HCT116 (cell line): ENCODE data around the gene TBC1D4. TPM values are rescaled to one million over a fixed set of nuclear protein-coding genes. Genes with fewer than 3 reads are reported as not detected.

Experiments used
- ATAC-seq: fragments of 200-7000 bp; cut with Tn5 transposase; 2 replicates; pipeline ENCODE4 v1.9.1; 2020; ENCODE audit warnings: mild to moderate bottlenecking, moderate library complexity
- BruUV-seq: library from RNA; stranded (reverse); fragments of 400-500 nt; replicated peaks from 2 replicates; lab custom pipeline; 2021; lab: Mats Ljungman, UMichigan
- CTCF ChIA-PET: fragments of 300-600 bp; sonication (Branson Sonifier 250); formaldehyde crosslinking; loops from one replicate; lab custom pipeline; 2021; ENCODE audit warnings: antibody characterized with exemption; lab: Charles Lee
- POLR2A ChIA-PET: fragments of 300-600, 350-600 bp; sonication (Branson Sonifier 250); formaldehyde crosslinking; loops from one replicate; lab custom pipeline; 2021; ENCODE audit warnings: antibody characterized with exemption; lab: Charles Lee
- RAD21 ChIA-PET, 2 experiments: fragments of 300-600 bp; sonication (Branson Sonifier 250); formaldehyde crosslinking; loops; one replicate each; lab custom pipeline; 2023; ENCODE audit warnings: low total read pairs in 2 of 2; ENCODE audit not compliant: uncharacterized antibody in 2 of 2, unreplicated experiment in 2 of 2, low non-redundant PET in 1 of 2; lab: Charles Lee
- DNase-seq: peaks from one replicate; pipeline ENCODE4 v3.0.0-alpha.2; 2010; ENCODE audit warnings: low read depth, low spot score
- H2AFZ ChIP-seq: fragments of 200-600 bp; shearing (Covaris generic), sonication (generic); 2 replicates; pipeline ENCODE4 v1.6.1; 2017; ENCODE audit warnings: low read depth, mixed run types, mixed read lengths, antibody characterized with exemption, low read length; ENCODE audit not compliant: poor library complexity, severe bottlenecking
- H3K27ac ChIP-seq: 2 replicates; pipeline ENCODE4 v1.5.1; 2012; ENCODE audit warnings: low read depth, low read length
- H3K27me3 ChIP-seq: fragments of 200-600 bp; sonication (generic); 2 replicates; pipeline ENCODE4 v1.6.1; 2016; ENCODE audit warnings: mixed run types, low read length, mixed read lengths; ENCODE audit not compliant: insufficient read depth
- H3K36me3 ChIP-seq, 2 experiments: fragments of 200-500 bp in 1 of 2; fragments of 200-600 bp in 1 of 2; sonication (Bioruptor generic) in 1 of 2; sonication (generic) in 1 of 2; 2 replicates each; pipeline versions ENCODE4 v1.5.1 to v1.6.1; 2014 to 2016; ENCODE audit warnings: low read length in 2 of 2, inconsistent platforms in 1 of 2, mixed read lengths in 1 of 2, mixed run types in 1 of 2; ENCODE audit not compliant: insufficient read depth in 2 of 2, control insufficient read depth in 1 of 2
- H3K4me1 ChIP-seq, 2 experiments: fragments of 200-600 bp in 1 of 2; sonication (generic) in 1 of 2; 2 replicates each; pipeline versions ENCODE4 v1.5.1 to v1.6.1; 2012 to 2017; ENCODE audit warnings: low read length in 2 of 2, inconsistent platforms in 1 of 2, mild to moderate bottlenecking in 1 of 2, mixed read lengths in 1 of 2, mixed run types in 1 of 2, moderate library complexity in 1 of 2; ENCODE audit not compliant: insufficient read depth in 2 of 2, control insufficient read depth in 1 of 2
- H3K4me2 ChIP-seq: fragments of 200-600 bp; sonication (generic); 2 replicates; pipeline ENCODE4 v1.6.1; 2017; ENCODE audit warnings: mixed run types, low read length, mixed read lengths
- H3K4me3 ChIP-seq, 2 experiments: fragments of 200-600 bp in 1 of 2; sonication (generic) in 1 of 2; replicated peaks in 1 of 2; 2 replicates each; pipeline ENCODE4 v1.5.1; 2011 to 2016; ENCODE audit warnings: low read length in 2 of 2, control low read depth in 1 of 2, low read depth in 1 of 2, mild to moderate bottlenecking in 1 of 2, mixed read lengths in 1 of 2, mixed run types in 1 of 2
- H3K79me2 ChIP-seq: fragments of 200-600 bp; sonication (generic); 2 replicates; pipeline ENCODE4 v1.6.1; 2017; ENCODE audit warnings: mild to moderate bottlenecking, mixed run types, low read length, moderate library complexity, mixed read lengths; ENCODE audit not compliant: insufficient read depth
- H3K9ac ChIP-seq: fragments of 200-600 bp; sonication (generic); 2 replicates; pipeline ENCODE4 v1.6.1; 2016; ENCODE audit warnings: low read length, mixed read lengths
- H3K9me2 ChIP-seq: fragments of 200-600 bp; sonication (generic), shearing (Covaris generic); 2 replicates; pipeline ENCODE4 v1.6.1; 2017; ENCODE audit warnings: mixed run types, mild to moderate bottlenecking, moderate library complexity; ENCODE audit not compliant: insufficient read depth
- H3K9me3 ChIP-seq, 2 experiments: fragments of 200-500 bp in 1 of 2; fragments of 200-600 bp in 1 of 2; sonication (Bioruptor generic) in 1 of 2; sonication (generic) in 1 of 2; 2 replicates each; pipeline ENCODE4 v1.6.1; 2014 to 2017; ENCODE audit warnings: low read length in 2 of 2, mixed read lengths in 2 of 2, inconsistent platforms in 1 of 2, low read depth in 1 of 2, mild to moderate bottlenecking in 1 of 2, mixed run types in 1 of 2, moderate library complexity in 1 of 2; ENCODE audit not compliant: control insufficient read depth in 1 of 2, insufficient read depth in 1 of 2
- H4K20me1 ChIP-seq: fragments of 200-600 bp; sonication (generic), shearing (Covaris generic); 2 replicates; pipeline ENCODE4 v1.6.1; 2017; ENCODE audit warnings: mixed run types, mild to moderate bottlenecking, moderate library complexity; ENCODE audit not compliant: insufficient read depth
- CBX3 ChIP-seq: IDR thresholded peaks from 2 replicates; pipeline ENCODE4 v1.6.1; 2012; ENCODE audit warnings: low read depth
- CEBPB ChIP-seq: IDR thresholded peaks from 2 replicates; pipeline ENCODE4 v1.6.1; 2012; ENCODE audit warnings: low read depth
- EGR1 ChIP-seq: IDR thresholded peaks from 2 replicates; pipeline ENCODE4 v1.6.1; 2012; ENCODE audit warnings: low read depth
- ELF1 ChIP-seq: IDR thresholded peaks from 2 replicates; pipeline ENCODE4 v1.6.1; 2012; ENCODE audit warnings: low read depth, borderline replicate concordance
- EZH2phosphoT487 ChIP-seq: fragments of 200-600 bp; IDR thresholded peaks from 2 replicates; pipeline ENCODE4 v1.6.1; 2018; ENCODE audit warnings: antibody characterized with exemption, borderline replicate concordance
- POLR2A ChIP-seq: IDR thresholded peaks from 2 replicates; pipeline ENCODE4 v1.7.0; 2011; ENCODE audit warnings: borderline replicate concordance; ENCODE audit not compliant: insufficient read depth, insufficient read length; ENCODE audit errors: extremely low read depth
- POLR2AphosphoS5 ChIP-seq: IDR thresholded peaks from 2 replicates; pipeline ENCODE4 v1.6.1; 2011; ENCODE audit warnings: mild to moderate bottlenecking, low read depth, low read length, moderate library complexity
- SIN3A ChIP-seq: IDR thresholded peaks from 2 replicates; pipeline ENCODE4 v1.6.1; 2012; ENCODE audit warnings: low read depth
- SP1 ChIP-seq: IDR thresholded peaks from 2 replicates; pipeline ENCODE4 v1.6.1; 2012; ENCODE audit warnings: low read depth
- SRF ChIP-seq: IDR thresholded peaks from 2 replicates; pipeline ENCODE4 v1.6.1; 2012; ENCODE audit warnings: low read depth
- TCF7L2 ChIP-seq: IDR thresholded peaks from 2 replicates; pipeline ENCODE4 v1.7.0; 2011; ENCODE audit warnings: borderline replicate concordance, inconsistent platforms; ENCODE audit not compliant: insufficient read depth, insufficient read length; ENCODE audit errors: extremely low read depth
- YY1 ChIP-seq: IDR thresholded peaks from 2 replicates; pipeline ENCODE4 v1.6.1; 2011; ENCODE audit warnings: low read length, low read depth, moderate library complexity, mild to moderate bottlenecking; ENCODE audit not compliant: insufficient replicate concordance; ENCODE audit errors: extremely low read depth
- ZNF274 ChIP-seq: fragments of 200-500 bp; sonication (Bioruptor generic); IDR thresholded peaks from 2 replicates; pipeline ENCODE4 v1.6.1; 2014; ENCODE audit warnings: mild to moderate bottlenecking, low read depth, low read length, inconsistent platforms
- intact Hi-C: fragments of 100-400 bp; cut with micrococcal nuclease; formaldehyde crosslinking; loops from 2 replicates; pipeline ENCODE4 v1.10.0; 2022
- total RNA-seq: library from RNA; stranded (reverse); gene quantifications from one replicate; pipeline ENCODE4 v1.2.1, GENCODE V29; 2021; ENCODE audit not compliant: unreplicated experiment
- TF ChIP-seq, protein P1 (sequence below): IDR thresholded peaks from 2 replicates; pipeline ENCODE4 v1.6.1; 2011; ENCODE audit warnings: mild to moderate bottlenecking, low read length, moderate library complexity; ENCODE audit not compliant: insufficient replicate concordance; ENCODE audit errors: extremely low read depth
- TF ChIP-seq, protein P2 (sequence below): IDR thresholded peaks from 2 replicates; pipeline ENCODE4 v1.6.1; 2012
- TF ChIP-seq, protein P3 (sequence below): IDR thresholded peaks from 2 replicates; pipeline ENCODE4 v1.6.1; 2012
- TF ChIP-seq, protein P4 (sequence below), 3 experiments: fragments of 200-600 bp in 1 of 3; sonication (generic) in 1 of 3; IDR thresholded peaks in 2 of 3; conservative IDR thresholded peaks in 1 of 3; 2 replicates each; pipeline ENCODE4 v1.5.1; 2012 to 2017; ENCODE audit warnings: low read depth in 2 of 3, low read length in 2 of 3, antibody characterized with exemption in 1 of 3, borderline replicate concordance in 1 of 3, control low read depth in 1 of 3, mild to moderate bottlenecking in 1 of 3, mixed read lengths in 1 of 3, mixed run types in 1 of 3, moderate library complexity in 1 of 3; ENCODE audit not compliant: insufficient read depth in 1 of 3
- TF ChIP-seq, protein P5 (sequence below): IDR thresholded peaks from 2 replicates; pipeline ENCODE4 v1.6.1; 2012; ENCODE audit warnings: low read depth

Gene TBC1D4
- total RNA-seq, 1 experiment from 2014 or later: 24.6 TPM

DNA sequence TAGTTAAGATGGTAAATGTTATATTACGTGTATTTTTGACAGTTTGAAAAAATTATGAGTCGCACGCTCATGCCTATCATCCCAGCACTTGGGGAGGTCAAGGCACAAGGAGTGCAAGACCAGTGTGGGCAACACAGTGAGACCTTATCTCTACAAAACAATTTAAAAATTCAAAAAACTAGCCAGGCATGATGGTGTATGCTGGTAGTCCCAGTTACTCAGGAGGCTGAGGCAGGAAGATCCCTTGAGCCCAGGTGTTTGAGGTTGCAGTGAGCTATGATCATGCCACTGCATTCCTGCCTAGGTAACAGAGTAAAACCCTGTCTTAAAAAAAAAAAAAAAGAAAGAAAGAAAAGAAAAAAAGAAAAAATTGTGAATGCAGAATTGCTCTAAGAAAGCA is 58.0 kb downstream of the TBC1D4 start:
- intact Hi-C loops: loop anchor here (2.0 kb wide), 1 partner anchor 21 kb away; no protein-coding TSS in a partner anchor
- 0 out of 2 replicates have a peak, but pooled peaks cover 5% of the 10 kb centered on the region for H4K20me1 ChIP-seq
- H3K4me1 ChIP-seq: no peaks in the 10 kb centered on the region
- DNase-seq (no peak), ATAC-seq (no peak)
- no peak overlapping the region for H3K4me3 ChIP-seq
- H3K79me2 ChIP-seq: peaks cover 22% of the 10 kb centered on the region; the same call in 1 of the 2 replicates
- H3K9me2 ChIP-seq: no peaks in the 10 kb centered on the region
- RAD21 ChIA-PET: no interaction called here
- no peaks in the 10 kb centered on the region for H3K27me3 ChIP-seq
- no peaks in the 10 kb centered on the region for H3K9me3 ChIP-seq
- POLR2A ChIA-PET: no interaction called here
- H3K4me2 ChIP-seq: no peak overlapping the region
- no TSS peak for BruUV-seq
- no peak overlapping the region for H2AFZ ChIP-seq
- no peak overlapping the region for H3K27ac ChIP-seq
- CTCF ChIA-PET: no interaction called here
- TF ChIP-seq EZH2phosphoT487: no peak
- no peak for TF ChIP-seq CEBPB
- TF ChIP-seq, protein P1, sequence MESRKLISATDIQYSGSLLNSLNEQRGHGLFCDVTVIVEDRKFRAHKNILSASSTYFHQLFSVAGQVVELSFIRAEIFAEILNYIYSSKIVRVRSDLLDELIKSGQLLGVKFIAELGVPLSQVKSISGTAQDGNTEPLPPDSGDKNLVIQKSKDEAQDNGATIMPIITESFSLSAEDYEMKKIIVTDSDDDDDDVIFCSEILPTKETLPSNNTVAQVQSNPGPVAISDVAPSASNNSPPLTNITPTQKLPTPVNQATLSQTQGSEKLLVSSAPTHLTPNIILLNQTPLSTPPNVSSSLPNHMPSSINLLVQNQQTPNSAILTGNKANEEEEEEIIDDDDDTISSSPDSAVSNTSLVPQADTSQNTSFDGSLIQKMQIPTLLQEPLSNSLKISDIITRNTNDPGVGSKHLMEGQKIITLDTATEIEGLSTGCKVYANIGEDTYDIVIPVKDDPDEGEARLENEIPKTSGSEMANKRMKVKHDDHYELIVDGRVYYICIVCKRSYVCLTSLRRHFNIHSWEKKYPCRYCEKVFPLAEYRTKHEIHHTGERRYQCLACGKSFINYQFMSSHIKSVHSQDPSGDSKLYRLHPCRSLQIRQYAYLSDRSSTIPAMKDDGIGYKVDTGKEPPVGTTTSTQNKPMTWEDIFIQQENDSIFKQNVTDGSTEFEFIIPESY: no peak
- no peak for TF ChIP-seq YY1
- TF ChIP-seq, protein P2, sequence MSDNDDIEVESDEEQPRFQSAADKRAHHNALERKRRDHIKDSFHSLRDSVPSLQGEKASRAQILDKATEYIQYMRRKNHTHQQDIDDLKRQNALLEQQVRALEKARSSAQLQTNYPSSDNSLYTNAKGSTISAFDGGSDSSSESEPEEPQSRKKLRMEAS: no peak
- no peak for TF ChIP-seq SRF
- TF ChIP-seq, protein P3, sequence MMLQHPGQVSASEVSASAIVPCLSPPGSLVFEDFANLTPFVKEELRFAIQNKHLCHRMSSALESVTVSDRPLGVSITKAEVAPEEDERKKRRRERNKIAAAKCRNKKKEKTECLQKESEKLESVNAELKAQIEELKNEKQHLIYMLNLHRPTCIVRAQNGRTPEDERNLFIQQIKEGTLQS: no peak
- TF ChIP-seq SIN3A: no peak
- TF ChIP-seq, protein P4, sequence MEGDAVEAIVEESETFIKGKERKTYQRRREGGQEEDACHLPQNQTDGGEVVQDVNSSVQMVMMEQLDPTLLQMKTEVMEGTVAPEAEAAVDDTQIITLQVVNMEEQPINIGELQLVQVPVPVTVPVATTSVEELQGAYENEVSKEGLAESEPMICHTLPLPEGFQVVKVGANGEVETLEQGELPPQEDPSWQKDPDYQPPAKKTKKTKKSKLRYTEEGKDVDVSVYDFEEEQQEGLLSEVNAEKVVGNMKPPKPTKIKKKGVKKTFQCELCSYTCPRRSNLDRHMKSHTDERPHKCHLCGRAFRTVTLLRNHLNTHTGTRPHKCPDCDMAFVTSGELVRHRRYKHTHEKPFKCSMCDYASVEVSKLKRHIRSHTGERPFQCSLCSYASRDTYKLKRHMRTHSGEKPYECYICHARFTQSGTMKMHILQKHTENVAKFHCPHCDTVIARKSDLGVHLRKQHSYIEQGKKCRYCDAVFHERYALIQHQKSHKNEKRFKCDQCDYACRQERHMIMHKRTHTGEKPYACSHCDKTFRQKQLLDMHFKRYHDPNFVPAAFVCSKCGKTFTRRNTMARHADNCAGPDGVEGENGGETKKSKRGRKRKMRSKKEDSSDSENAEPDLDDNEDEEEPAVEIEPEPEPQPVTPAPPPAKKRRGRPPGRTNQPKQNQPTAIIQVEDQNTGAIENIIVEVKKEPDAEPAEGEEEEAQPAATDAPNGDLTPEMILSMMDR (IDR thresholded peaks at IDR 0.05 in 2 of 3, conservative IDR thresholded peaks at IDR 0.05 in 1 of 3; ENCODE audit: borderline replicate concordance in 1 of 3, insufficient read depth in 1 of 3, low read depth in 2 of 3, low read length in 2 of 3): no peak
- TF ChIP-seq POLR2AphosphoS5: no peak
- no peak for TF ChIP-seq SP1
- TF ChIP-seq EGR1: no peak
- no peak for TF ChIP-seq TCF7L2
- no peak for TF ChIP-seq ELF1
- TF ChIP-seq CBX3: no peak
- TF ChIP-seq ZNF274: no peak
- TF ChIP-seq, protein P5, sequence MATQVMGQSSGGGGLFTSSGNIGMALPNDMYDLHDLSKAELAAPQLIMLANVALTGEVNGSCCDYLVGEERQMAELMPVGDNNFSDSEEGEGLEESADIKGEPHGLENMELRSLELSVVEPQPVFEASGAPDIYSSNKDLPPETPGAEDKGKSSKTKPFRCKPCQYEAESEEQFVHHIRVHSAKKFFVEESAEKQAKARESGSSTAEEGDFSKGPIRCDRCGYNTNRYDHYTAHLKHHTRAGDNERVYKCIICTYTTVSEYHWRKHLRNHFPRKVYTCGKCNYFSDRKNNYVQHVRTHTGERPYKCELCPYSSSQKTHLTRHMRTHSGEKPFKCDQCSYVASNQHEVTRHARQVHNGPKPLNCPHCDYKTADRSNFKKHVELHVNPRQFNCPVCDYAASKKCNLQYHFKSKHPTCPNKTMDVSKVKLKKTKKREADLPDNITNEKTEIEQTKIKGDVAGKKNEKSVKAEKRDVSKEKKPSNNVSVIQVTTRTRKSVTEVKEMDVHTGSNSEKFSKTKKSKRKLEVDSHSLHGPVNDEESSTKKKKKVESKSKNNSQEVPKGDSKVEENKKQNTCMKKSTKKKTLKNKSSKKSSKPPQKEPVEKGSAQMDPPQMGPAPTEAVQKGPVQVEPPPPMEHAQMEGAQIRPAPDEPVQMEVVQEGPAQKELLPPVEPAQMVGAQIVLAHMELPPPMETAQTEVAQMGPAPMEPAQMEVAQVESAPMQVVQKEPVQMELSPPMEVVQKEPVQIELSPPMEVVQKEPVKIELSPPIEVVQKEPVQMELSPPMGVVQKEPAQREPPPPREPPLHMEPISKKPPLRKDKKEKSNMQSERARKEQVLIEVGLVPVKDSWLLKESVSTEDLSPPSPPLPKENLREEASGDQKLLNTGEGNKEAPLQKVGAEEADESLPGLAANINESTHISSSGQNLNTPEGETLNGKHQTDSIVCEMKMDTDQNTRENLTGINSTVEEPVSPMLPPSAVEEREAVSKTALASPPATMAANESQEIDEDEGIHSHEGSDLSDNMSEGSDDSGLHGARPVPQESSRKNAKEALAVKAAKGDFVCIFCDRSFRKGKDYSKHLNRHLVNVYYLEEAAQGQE: no peak
- no peak for TF ChIP-seq POLR2A
- TF ChIP-seq, all 23 proteins: peak for 0
- Histone ChIP-seq H3K36me3 (no peaks in the 10 kb centered on the region), H3K9ac (no peak overlapping the region)
